ENCODE results near the gene ITPKB.

- TF ChIP-seq CTCF (IDR thresholded peaks at IDR 0.05; ENCODE audit: low read length) (no peak), EZH2 (IDR thresholded peaks at IDR 0.05; ENCODE audit: borderline replicate concordance, low read length) (no peak)
Observed at GRCh38 chr1:226736001-226736907, 2.8 kb downstream of the ITPKB start.
